ENCODE results near the gene DYNC1I2.

DYNC1I2 gene

DNA sequence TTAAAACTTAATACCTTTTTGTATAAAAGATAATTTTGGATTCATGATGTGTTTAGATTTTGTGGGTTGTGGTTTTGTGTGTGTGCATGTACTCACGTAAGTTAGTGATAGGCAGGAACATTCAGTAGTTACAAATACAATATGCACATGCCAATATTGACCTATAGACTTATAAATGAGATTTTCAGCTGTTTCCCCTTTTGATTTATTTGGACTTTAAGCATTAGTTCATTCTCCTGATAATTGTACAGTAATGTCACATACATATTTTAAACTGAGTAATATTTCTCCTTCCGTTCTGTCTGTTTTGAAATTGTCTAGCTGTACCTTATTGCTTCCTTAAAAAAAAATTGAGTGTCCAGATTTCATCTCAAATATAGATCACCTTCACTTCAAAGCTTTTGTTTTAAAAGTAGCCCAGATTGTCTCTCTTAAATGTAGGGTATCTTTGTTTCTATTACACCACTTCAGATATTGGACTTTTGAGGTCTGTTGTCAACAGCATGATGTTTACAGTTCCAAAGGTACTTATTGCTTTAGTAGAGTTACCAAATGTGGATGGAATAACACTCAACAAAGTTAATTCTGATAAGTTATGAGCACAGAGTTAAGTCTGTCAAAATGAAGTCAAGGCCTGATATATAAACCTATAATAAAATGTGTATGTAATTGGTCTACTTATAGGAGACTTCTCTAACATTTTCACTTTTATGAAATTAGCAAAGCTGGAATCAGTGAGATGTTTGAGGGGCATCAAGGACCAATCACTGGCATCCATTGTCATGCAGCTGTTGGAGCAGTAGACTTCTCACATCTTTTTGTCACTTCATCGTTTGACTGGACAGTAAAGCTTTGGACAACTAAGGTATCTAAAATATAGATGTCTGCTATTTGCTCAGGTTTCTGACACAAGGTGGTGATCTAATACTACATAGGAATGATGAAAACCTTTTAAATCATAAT is 42.0 kb downstream of the DYNC1I2 start:
- TF ChIP-seq, protein P1, sequence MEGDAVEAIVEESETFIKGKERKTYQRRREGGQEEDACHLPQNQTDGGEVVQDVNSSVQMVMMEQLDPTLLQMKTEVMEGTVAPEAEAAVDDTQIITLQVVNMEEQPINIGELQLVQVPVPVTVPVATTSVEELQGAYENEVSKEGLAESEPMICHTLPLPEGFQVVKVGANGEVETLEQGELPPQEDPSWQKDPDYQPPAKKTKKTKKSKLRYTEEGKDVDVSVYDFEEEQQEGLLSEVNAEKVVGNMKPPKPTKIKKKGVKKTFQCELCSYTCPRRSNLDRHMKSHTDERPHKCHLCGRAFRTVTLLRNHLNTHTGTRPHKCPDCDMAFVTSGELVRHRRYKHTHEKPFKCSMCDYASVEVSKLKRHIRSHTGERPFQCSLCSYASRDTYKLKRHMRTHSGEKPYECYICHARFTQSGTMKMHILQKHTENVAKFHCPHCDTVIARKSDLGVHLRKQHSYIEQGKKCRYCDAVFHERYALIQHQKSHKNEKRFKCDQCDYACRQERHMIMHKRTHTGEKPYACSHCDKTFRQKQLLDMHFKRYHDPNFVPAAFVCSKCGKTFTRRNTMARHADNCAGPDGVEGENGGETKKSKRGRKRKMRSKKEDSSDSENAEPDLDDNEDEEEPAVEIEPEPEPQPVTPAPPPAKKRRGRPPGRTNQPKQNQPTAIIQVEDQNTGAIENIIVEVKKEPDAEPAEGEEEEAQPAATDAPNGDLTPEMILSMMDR (conservative IDR thresholded peaks at IDR 0.05; ENCODE audit: low read depth, low read length) = no peak
- no peak for DNase-seq (ENCODE audit: low read depth)
- H3K4me3 ChIP-seq (ENCODE audit: low read length) = no peak overlapping the region

DNA sequence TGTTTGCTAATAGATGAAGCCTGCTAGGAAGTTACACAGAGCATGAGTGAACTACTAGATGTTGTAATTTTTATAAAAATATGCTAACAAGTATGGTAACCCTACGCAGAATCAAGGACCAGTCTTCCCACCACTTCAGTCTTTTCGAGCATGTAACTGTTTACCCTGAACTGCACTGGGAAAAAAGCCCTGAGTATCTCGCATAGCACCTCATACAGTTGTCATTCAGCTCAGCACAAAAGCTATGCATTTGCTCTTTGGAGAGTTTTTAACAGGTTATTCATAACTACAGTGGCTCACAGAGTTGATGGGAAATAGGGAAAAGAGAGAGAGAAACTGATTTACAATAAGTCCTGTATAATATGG is 42.7 kb downstream of the DYNC1I2 start:
- no peak overlapping the region for H3K4me3 ChIP-seq (ENCODE audit: low read length)
- TF ChIP-seq, protein P1 (conservative IDR thresholded peaks at IDR 0.05; ENCODE audit: low read depth, low read length) = no peak
- DNase-seq (ENCODE audit: low read depth) = no peak

DNA sequence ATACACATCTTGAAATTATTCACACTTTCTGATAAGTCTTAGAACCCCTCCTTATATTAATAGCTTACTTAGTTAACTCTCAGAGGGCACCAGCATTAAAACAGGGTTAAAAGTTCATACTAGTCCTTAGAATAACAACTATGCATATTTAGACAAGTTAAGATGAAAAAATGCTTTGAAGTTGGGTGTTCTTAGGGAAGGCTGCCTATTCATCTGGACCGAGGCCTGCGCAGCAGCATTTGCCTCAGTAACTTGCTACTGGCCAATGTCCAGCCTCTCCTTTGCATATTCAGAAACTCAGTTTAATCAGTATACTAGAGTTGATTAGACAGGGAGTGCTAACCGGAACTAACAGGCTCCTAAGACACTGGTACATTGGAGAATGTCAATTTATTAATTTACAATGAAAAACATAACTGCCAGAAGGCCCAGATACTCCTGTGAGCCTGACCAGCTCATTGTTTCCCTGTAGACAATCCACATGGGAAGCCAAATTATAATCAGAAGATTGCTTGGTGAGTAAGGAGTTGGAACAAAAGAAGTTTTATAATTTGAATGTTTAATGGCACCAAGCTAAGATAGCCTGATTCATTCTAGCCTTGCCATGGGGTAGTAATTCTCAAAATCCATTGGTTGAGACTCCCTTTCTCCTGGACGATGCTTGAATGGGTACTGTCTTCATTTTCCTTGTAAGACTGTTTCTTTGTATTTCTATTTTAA is 48.9 kb downstream of the DYNC1I2 start:
- no peak for DNase-seq (ENCODE audit: low read depth)
- TF ChIP-seq, protein P1 (conservative IDR thresholded peaks at IDR 0.05; ENCODE audit: low read depth, low read length) = no peak

DNA sequence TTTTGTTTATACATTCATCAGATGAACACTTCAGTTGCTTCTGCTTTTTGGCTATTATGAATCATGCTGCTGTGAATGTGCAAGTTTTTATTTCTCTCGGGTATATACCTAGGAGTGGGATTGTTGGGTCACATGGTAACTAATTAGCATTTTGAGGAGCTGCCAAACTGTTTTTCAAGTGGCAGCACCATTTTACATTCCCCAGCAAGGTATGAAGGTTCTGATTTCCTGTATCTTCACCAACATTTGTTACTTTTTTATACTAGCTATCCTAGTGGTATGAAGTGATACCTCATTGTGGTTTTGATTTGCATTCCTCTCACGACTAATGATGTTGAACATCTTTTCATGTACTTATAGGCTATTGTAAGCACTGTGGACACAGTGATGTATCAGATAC is 53.9 kb downstream of the DYNC1I2 start:
- TF ChIP-seq, protein P1 (conservative IDR thresholded peaks at IDR 0.05; ENCODE audit: low read depth, low read length) = no peak
- no peak overlapping the region for H3K4me3 ChIP-seq (ENCODE audit: low read length)
- no peak for DNase-seq (ENCODE audit: low read depth)

More for the DNA sequence above, 48.9 kb downstream of the DYNC1I2 start:
- H3K4me3 ChIP-seq (ENCODE audit: low read length) = no peak overlapping the region

DNA sequence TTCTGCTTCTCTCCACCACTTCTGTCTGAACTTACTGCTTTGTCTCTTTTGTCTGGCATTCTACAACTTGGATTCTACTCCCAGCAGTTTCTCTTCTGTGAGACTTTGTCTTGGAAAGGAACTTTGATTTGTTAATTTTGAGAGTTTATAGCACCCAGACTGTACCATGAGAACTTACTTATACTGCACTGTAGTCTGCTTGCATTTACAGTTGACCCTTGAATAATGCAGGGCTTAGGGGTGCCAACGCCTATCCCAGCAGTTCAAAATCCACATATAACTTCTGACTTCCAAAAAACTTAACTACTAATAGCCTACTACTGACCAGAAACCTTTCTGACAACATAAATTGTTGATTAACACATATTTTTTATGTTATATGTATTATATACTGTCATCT is 55.5 kb downstream of the DYNC1I2 start:
- TF ChIP-seq, protein P1 (conservative IDR thresholded peaks at IDR 0.05; ENCODE audit: low read depth, low read length) = no peak
- H3K4me3 ChIP-seq (ENCODE audit: low read length) = no peak overlapping the region
- no peak for DNase-seq (ENCODE audit: low read depth)

DNA sequence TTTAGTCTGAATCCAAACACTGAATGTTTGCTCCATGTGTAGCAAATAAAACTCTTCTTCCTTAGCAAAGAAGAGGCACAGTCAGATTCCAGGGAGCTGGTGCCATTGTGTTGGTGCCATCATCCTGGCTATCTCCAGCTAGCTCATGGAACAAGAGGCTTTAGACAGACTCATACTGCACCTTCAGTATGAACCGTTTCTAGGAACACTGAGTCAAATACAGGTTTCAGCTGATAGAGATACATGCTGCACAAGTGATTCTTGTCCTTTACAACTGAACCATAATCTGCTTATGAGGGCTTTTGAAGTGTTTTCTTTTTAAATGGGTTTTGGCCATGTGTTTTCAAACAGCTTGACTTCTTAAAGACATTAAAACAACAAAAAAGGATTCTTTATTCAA is 57.9 kb downstream of the DYNC1I2 start:
- TF ChIP-seq, protein P1 (conservative IDR thresholded peaks at IDR 0.05; ENCODE audit: low read depth, low read length) = no peak

More for the DNA sequence above, 57.9 kb downstream of the DYNC1I2 start:
- H3K4me3 ChIP-seq (ENCODE audit: low read length) = no peak overlapping the region
- no peak for DNase-seq (ENCODE audit: low read depth)

Measured in retinal pigment epithelial cell (primary cell).